IPS-NIHi7 (cell line): ENCODE results near the gene SPATA21.

ENCODE experiments used
- DNase-seq: peaks from one replicate; pipeline ENCODE4 v3.0.0; 2012; ENCODE audit warnings: mixed read lengths; ENCODE audit errors: extremely low spot score

Gene SPATA21

DNA sequence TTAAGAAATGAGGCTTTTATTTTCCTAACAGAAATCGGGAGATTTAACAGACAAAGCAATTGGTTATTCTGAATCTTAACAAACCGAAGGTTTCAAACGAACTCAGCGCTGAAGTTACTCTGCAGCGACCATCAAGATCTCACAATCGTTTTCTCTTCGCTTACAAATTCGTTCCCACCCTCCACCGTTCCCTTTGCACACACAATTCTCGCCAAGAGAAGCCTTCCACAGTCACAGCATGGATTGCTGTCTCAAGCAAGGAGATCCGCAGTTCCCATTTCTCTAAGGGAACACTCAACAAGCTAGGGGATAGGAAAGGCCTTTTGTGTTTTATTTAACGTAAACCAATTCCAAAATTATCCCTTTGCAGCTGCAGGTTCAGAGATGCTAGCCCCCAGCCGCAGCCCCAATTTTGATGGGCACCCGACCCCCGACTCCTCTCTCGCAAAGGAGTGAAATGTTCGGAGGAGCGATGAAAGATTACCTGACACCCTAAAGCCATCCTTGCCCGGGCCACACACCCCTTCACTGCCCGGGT, 85.7 kb downstream of the SPATA21 start:
- DNase-seq = no peak

DNA sequence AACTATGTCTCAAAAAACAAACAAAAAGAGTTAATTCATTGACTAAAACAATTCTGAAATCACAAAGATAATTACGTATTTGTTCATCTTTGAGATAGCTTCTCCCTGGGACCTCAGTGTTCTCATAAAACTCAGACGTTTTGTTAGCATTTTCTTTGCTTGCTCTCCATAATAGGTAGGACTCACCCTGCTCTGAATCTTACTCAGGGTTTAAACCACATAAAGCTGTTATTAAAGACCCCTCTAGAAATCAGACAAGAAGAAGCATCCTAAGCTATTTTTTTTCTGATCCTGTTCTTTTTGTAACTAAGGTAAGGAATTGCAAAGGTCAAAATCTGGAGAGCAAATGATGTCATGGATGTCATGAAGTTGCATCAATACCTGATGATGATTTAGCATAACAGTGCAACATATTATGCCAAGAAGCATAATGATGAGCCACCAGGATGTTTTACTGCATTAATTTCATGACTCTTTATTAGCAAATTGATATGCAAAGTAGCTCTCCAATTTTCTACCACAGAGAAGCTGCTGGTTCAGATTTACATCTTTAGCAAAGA, 87.3 kb downstream of the SPATA21 start:
- no peak for DNase-seq
